WERI-Rb-1 (cell line): Measurements from ENCODE around the gene ATF7IP2.

Experiments used
- DNase-seq: peaks from one replicate; pipeline ENCODE4 v3.0.0-alpha.2; 2020
- H3K27ac ChIP-seq: fragments of 250-450 bp; sonication (Bioruptor Pico); 2 replicates; pipeline ENCODE4 v1.5.1; 2020; ENCODE audit warnings: mild to moderate bottlenecking, moderate library complexity
- H3K27me3 ChIP-seq: fragments of 250-450 bp; sonication (Bioruptor Pico); 2 replicates; pipeline ENCODE4 v1.5.1; 2021; ENCODE audit warnings: mild to moderate bottlenecking, low read depth, moderate library complexity; ENCODE audit not compliant: insufficient read depth, severe bottlenecking
- H3K36me3 ChIP-seq: fragments of 250-450 bp; sonication (Bioruptor Pico); 2 replicates; pipeline ENCODE4 v1.5.1; 2020; ENCODE audit warnings: mild to moderate bottlenecking, moderate library complexity
- H3K4me3 ChIP-seq: 2 replicates; pipeline ENCODE4 v1.5.1; 2011; ENCODE audit warnings: low read depth, mild to moderate bottlenecking, control low read depth, low read length
- H3K9me3 ChIP-seq: fragments of 250-450 bp; sonication (Bioruptor Pico); 2 replicates; pipeline ENCODE4 v1.5.1; 2021; ENCODE audit warnings: mild to moderate bottlenecking, moderate library complexity; ENCODE audit not compliant: severe bottlenecking
- TF ChIP-seq, protein P1 (sequence below): IDR thresholded peaks from 2 replicates; pipeline ENCODE4 v1.5.1; 2011; ENCODE audit warnings: low read depth, mild to moderate bottlenecking, control low read depth, inconsistent platforms, low read length

Gene ATF7IP2

GRCh38 chr16:10518479-10519041 is 132.7 kb downstream of the ATF7IP2 start:
- Histone ChIP-seq H3K36me3 (no peaks in the 10 kb centered on the region), H3K9me3 (no peaks in the 10 kb centered on the region), H3K27ac (no peak overlapping the region), H3K27me3 (no peaks in the 10 kb centered on the region), H3K4me3 (no peak overlapping the region)
- TF ChIP-seq, protein P1, sequence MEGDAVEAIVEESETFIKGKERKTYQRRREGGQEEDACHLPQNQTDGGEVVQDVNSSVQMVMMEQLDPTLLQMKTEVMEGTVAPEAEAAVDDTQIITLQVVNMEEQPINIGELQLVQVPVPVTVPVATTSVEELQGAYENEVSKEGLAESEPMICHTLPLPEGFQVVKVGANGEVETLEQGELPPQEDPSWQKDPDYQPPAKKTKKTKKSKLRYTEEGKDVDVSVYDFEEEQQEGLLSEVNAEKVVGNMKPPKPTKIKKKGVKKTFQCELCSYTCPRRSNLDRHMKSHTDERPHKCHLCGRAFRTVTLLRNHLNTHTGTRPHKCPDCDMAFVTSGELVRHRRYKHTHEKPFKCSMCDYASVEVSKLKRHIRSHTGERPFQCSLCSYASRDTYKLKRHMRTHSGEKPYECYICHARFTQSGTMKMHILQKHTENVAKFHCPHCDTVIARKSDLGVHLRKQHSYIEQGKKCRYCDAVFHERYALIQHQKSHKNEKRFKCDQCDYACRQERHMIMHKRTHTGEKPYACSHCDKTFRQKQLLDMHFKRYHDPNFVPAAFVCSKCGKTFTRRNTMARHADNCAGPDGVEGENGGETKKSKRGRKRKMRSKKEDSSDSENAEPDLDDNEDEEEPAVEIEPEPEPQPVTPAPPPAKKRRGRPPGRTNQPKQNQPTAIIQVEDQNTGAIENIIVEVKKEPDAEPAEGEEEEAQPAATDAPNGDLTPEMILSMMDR: no peak
- no peak for DNase-seq

GRCh38 chr16:10519297-10519696 is 133.4 kb downstream of the ATF7IP2 start:
- H3K9me3 ChIP-seq: no peaks in the 10 kb centered on the region
- H3K4me3 ChIP-seq: no peak overlapping the region
- TF ChIP-seq, protein P1: no peak
- H3K27ac ChIP-seq: no peak overlapping the region
- H3K27me3 ChIP-seq: no peaks in the 10 kb centered on the region
- no peak for DNase-seq
- no peaks in the 10 kb centered on the region for H3K36me3 ChIP-seq

- TF ChIP-seq, protein P1: no peak
- Histone ChIP-seq H3K27ac (no peak overlapping the region), H3K27me3 (no peaks in the 10 kb centered on the region), H3K4me3 (no peak overlapping the region), H3K36me3 (no peaks in the 10 kb centered on the region), H3K9me3 (no peaks in the 10 kb centered on the region)
- no peak for DNase-seq
Observed at GRCh38 chr16:10519929-10520868, 134.3 kb downstream of the ATF7IP2 start.

DNA sequence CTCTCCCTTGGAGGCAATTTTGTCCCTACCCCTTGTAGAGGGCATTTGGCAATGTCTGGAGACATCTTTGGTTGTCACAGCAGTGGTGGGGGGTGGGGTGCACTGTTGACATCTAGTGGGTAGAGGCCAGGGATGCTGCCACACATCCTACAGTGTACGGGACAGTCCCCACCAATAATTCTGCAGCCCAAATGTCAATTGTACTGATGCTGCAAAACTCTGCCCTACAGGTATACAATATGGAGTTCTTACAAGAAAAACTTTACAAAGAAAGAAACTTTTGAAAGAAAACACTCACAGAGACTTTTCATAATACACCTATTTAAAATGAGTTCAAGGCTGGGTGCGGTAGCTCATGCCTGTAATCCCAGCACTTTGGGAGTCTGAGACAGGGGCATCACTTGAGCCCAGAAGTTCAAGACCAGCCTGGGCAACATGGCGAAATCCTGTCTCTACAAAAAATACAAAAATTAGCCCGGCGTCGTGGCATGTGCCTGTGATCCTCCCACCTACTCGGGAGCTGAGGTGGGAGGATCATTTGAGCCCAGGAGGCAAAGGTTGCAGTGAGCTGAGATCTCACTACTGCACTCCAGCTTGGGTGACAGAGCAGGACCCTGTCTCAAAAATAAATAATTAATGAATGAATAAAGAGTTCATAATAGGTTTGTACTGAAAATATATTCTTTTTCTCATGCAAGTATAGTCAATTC is 135.2 kb downstream of the ATF7IP2 start:
- TF ChIP-seq, protein P1: no peak
- Histone ChIP-seq H3K27me3 (no peaks in the 10 kb centered on the region), H3K36me3 (no peaks in the 10 kb centered on the region), H3K27ac (no peak overlapping the region), H3K9me3 (no peaks in the 10 kb centered on the region), H3K4me3 (no peak overlapping the region)
- no peak for DNase-seq

GRCh38 chr16:10521681-10522274 is 135.9 kb downstream of the ATF7IP2 start:
- no peaks in the 10 kb centered on the region for H3K9me3 ChIP-seq
- H3K27me3 ChIP-seq: no peaks in the 10 kb centered on the region
- DNase-seq: peak; percentile 53
- no peak overlapping the region for H3K27ac ChIP-seq
- TF ChIP-seq, protein P1: peak; percentile 71
- no peak overlapping the region for H3K4me3 ChIP-seq
- H3K36me3 ChIP-seq: no peaks in the 10 kb centered on the region
